NCI-H1105 (cell line): ENCODE measurements around the gene TMTC2.
"Not testable (repeated sequence)": the region's sequence is repeated elsewhere in the genome, so short reads cannot be mapped to it uniquely, and the experiment has no call there.

Experiments used
- DNase-seq: peaks from one replicate; lab custom pipeline; 2025; lab: John Stamatoyannopoulos, UW

The TMTC2 gene

DNA sequence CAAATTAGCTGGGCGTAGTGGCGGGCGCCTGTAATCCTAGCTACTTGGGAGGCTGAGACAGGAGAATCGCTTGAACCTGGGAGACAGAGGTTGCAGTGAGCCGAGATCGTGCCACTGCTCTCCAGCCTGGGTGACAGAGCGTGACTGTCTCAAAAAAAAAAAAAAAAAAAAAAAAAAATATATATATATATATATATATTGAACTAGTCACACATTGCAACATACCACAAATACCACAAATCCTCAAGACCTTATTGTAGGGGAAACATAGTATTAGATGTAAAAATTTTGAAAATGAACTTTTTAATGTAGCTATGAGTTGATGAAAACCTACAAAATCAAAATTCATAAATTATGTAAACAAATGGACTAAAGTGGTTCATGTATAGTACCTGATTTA, 158.4 kb downstream of the TMTC2 start:
- not testable (repeated sequence) for DNase-seq

DNA sequence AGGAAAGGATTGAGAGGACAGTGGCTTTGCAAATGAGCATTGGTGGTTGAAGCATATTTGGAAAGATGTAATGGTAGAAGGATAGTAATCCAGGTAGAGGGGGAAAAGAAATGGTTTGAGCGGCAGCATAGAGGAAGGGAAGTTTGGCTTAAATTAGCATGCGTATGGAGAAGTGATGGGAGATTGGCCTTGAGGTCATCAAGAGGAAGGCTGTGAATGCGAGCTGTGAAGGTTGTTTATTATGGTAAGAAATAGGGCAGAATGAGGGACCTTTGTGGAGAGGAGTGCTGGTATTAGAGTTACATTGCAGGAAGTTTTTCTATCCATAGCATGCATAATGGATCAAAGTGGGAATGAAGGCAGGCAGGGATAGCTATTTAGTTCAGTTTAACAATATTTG, 162.1 kb downstream of the TMTC2 start:
- DNase-seq, result no peak

DNA sequence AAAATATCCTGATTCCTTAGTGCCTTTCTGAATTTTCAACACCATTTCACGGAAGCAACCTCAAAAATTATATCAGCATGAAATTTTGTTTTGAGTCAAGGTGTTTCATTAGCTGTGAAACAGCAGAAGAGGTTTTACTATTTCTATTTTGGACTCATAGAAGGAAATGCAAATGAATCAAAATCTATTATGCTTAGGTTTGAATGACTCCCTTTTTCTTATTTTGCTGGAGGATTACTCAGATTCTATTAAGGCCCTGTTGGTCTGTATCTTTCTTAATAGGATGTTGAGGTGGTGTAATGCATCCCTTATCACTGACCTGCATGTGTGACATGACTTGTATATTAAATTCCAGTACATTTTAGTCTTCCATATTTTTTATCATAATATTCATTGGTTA, 165.8 kb downstream of the TMTC2 start:
- DNase-seq, result no peak

DNA sequence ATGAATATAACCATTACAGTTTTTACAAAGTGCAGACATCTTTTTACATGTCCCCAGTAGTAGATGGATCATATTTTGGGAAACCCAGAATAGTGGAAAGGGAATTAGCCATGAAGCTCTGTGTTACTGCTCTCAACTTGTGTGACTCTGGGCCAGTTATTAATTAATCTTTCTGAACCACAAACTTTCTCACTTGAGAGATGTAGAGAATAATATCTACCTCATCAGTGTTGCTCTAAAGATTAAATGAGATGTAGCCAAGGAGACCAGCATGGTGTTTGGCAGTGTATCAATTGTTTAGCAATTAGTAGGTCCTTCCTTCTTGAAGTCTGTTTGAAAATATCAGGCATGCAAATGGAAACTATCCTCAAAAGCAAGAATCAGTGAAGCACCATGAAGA, 169.2 kb downstream of the TMTC2 start:
- DNase-seq, result no peak

DNA sequence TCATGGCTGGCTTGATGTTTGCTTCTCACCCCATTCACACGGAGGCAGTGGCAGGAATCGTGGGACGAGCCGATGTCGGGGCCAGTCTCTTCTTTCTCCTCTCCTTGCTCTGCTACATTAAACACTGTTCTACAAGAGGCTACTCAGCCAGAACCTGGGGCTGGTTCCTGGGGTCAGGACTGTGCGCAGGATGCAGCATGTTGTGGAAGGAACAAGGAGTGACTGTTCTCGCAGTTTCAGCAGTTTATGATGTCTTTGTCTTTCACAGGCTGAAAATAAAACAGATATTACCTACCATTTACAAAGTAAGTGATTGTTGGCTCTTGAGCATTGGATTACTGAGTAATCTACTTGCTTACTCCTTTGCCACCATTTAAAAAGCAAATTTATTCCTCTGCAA, 170.6 kb downstream of the TMTC2 start:
- DNase-seq, result no peak

DNA sequence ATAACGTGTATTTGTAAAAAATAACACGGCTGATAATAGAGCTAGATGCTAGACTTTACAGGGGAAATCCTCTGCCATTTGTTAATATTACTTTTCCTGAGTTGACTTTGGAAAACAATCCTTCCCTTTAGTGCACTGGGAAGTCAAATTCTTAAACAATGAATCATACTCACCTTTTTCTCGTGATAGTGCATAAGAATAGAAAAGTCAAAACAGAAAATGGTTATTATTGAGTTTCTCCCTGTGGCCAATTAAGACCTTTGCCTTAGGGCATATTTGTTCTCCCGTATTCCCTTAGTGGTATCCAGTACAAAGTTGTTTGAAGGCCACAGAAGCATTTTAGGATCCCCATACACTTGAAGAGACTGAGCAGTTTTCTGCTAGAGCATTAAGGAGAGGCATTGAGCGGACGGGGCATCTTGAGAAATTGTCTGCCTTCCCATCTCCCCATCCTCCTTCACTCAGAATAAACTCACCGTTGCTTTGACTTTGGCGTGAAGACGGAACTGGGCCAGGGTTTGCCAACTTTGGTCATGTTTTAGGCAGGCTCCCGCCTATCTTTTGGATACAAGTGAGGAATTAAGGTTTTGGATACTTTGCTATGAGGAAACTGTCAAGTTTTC, 171.3 kb downstream of the TMTC2 start:
- no peak for DNase-seq

DNA sequence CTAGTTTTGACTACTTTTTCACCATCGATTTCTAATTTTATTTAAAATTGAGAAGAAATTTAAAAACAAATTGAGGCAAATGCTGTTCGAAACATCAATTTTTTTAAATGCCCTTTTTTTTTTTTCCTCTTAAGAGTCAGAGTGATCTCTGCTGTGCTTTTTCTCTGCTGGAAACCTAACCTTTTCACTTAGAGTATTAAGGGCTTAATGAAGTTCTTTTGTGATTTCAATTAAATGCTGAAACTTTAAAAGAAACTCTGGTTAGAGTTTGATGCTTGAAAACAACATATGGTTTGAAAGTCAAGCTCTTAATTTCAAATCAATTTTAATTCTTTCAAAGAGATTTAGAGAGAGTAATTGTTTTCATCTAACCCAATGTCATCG, 171.8 kb downstream of the TMTC2 start:
- no peak for DNase-seq

DNA sequence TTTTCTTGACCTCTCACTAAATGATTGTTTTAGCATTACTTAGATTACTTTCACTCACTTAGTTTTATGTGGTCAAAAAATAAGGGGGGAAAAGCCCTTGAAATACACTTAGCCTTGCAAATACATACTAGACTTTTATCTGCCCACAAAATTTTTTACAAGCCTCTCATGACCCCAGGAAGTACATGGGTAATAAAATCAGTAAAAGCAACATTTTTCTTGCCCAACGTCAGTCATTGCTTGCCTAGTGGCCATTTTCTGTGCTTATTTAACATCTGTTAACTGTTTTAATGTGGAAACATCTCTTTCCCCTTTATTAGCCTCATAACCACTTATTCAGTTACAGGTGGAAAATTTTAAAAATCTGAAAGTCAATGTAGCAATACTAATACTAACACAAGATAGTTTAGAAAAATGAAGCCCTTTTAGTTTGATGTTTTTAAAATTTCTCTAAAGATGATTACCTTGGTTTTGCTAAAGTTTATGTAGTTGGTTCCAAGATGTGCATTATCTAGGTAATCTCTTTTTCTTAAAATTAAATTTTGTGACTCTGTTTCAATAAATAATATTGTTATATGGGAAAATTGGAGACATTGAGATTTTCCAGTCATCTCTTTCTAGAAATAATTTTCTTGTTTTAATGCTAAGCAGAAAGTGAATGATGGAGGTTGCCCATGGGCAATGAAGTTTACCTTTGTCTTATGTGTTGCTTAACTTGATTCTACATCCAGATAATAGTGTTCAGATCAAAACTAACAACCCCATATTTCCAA, 175.5 kb downstream of the TMTC2 start:
- no peak for DNase-seq

DNA sequence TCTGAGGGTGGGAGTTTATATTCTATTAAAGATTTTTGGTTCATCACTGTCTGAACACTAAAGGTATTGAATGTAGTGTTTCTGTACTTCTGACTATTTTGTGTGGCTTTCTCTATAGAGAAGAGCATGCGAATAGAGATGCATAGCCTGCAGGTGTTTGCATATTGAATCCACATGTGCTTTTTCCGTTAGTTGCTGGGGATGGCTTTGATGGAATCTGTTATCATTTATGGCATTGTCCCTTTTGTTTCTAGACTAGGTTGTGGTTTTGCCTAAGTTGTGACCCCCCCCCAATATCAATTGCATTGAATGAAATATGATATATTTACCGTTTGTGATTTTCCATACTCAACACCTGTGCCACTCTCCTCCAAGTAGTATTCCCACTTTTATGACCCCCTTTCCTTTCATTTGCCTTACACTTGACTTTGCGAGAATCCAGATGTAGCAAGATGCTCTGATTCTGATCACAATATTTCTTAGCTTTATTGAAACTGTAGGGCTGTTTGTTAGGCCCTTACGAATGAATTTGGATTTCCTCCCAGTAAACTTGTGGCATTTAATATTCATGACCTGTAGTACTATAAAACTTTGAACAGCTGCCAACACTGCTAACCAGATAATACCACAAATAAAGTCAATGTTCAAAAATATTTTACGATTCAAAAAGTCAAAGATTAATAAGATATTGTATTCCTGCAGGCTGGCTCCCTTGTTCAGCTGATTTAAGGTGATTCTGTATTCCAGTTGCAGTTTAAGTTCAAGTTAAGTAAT, 176.4 kb downstream of the TMTC2 start:
- DNase-seq, result no peak

DNA sequence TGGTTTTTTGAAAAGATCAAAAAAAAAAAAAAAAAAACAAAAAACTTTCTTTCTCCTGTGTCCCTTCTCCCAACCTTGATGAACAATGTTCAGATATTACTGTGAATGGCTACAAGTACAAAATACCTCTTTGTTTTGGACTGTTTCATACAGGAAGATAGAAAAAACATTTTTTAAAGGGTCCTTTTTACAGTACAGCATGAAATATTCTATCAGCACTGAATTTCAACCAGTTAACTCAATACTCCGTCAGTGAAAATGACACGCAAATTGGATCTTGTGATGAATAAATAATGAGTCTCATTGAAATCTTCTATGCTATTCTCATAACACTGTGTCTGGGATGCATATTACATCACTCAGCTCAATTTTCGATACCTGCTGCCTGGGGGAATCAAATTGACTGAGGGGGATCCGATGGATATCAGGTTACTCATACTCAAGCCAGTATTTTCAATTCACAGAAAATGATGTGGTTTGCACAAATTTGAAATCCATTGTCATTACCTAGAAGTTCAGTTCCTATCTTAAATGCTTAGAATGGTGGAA, 179.6 kb downstream of the TMTC2 start:
- peak; percentile 14 for DNase-seq

DNA sequence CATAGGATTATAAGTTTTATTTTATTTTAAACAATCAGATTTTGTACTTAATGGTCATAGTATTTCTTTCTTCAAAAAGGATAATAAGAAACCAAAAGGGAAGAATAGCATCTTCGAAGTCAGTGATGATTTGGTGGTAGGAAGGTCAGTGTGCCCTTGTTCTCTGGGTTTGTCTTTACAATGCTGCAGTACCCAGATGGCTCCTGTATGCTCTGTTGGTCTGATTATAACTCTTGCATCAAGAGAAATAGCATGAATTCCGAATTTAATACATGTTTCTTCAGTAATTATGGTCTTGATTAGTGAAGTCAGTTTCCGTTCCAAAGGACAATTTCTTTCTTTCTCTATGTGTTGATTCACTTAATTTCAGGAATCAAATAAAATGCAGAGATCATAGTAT, 180.2 kb downstream of the TMTC2 start:
- DNase-seq, result no peak

DNA sequence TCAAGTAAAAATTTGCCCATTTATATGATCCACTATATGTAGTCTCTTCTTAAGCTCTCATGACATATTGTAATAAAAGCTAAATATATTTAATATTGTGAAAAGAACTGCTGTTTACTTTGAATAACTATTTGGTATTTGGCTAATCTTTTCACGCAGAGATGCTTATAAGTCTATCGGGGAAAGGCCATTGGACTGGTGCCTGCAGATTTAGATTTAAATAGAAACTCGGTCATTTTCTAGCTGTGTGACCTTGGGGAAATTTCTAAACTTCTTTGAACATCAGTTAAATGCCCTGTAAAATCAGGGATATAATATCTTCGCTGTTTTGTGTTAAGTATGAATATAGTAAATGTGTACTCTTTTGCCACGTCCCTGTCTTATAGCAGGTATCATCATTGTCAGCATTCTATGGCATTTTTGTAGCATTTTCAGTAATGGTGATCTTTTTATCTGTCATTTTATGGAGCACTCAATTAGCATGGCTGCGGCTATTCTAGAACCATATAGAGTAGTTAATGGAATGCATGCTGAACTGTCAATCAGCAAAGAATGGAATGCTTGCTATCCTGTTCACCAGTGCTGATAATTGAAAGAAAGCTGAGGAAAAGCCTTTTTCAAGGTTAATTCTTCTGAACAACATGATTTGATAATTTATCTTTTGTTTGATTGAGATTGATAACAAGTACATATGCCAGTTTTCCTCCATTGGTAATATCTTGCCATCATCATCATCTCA, 181.2 kb downstream of the TMTC2 start:
- DNase-seq, result no peak

DNA sequence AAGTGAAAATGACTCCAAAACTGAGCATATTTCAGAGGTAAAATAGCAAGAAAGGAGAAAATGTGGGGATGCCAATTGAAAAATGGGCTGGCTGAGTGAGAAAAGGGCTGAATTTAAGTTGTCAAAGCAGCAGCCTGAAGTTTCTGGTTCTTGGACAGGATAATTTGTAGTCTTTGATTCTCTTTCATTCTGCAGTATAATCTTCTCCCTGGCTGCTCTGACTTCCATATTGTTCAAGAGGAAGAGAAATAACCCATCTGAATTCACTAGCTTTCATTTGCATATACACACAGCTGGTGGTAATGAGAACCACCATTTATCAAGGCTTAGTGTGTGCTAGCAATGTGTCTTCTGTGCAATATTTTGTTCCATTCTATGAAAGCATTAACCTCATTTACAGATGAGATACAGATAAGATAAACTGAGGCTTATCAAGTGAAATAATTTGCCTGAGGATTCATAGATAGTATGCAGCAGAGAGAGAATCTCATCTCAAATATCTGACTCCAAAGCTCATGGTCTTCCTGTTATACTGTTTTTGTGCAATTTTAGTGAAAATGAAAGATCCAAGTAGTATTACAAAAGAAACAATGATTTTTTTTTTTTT, 184.2 kb downstream of the TMTC2 start:
- no peak for DNase-seq

DNA sequence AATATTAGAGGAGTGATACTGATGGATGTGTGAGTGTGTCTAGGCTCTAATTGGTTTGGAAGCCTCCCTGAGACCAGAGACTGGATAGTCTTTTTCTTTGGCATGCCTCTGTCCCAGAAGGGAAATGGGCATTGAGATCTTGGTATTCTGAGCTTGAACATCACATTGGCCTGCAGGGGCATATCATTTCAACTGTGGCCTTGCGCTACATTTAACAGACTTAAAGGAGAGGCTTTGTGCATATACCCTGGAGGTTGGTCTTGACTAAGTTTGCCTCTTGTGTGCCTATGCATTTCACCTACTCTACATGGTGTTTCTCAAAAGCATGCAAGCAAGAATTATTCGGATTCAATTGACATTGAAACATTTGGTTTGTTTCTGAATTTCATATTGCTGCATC, 185.4 kb downstream of the TMTC2 start:
- DNase-seq, result no peak

DNA sequence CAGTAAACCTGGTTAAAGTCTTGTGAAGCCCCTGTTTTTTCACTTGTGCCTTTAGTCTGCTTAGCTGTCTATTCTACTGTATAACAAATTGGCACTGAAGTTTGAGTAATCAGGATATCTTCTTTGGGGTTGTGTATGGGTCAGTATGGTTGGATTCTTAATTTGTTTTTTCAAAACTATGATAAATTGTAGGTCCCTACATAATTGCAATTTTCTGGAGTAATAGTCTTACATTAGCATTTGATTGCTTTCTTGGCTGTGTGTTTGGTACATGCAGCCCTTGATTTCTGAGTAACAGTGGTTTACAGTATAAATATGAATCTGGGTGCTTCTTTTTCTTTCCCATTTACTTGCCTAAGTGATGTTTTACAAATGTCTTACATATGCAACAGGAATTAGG, 186.6 kb downstream of the TMTC2 start:
- no peak for DNase-seq

DNA sequence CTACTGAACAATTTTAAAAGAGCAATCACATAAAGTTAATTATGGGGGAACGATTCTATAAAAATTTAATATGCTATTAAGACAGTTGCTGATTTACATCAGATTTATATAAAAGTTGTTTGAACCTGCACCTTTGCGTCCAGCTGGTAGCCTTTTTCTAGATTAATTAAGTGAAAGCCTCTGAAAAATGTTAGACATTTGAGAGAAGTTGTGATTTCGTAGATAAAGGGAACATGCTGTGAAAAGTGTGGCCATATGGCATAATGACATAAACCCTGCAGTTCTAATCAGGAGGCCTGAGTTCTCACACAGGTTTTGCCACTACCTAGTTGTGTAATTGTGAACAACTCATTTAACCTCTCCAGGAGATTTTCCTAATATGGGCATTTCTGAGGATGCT, 187.2 kb downstream of the TMTC2 start:
- no peak for DNase-seq

DNA sequence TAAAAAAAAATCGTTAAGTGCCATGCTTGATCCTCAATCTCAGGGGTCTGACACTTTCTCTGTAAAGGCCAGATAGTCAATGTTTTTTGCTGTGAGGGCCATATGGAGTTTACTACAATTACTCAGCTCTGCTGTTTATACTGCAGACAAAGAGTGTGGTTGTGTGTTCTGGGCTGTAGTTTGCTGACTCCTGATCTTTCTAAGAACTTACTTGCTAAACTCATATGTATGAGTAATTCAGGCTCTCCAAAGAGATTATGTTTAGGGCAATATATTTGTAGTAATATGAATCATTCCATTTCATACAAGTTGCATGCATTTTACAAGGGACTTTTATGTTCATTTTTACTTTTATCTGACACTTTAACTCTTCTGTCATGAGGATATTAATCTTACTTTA, 188.2 kb downstream of the TMTC2 start:
- no peak for DNase-seq

DNA sequence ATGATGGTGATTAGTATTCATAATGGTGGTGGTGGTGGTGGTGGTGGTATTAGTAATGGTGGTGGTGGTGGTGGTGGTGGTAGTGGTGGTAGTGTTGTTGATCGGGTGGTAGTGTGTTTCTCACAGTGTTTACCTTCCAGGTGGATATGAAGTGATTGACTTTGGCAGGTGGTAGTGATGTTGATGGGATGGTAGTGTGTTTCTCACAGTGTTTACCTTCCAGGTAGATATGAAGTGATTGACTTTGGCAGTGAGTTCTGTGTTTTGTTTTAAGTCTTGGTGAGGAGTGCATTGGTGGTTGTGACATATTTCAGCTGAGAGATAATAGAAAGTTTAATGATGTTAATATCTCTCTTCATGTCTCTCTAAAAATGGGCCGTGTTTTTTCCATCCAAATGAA, 189.4 kb downstream of the TMTC2 start:
- DNase-seq, result no peak

DNA sequence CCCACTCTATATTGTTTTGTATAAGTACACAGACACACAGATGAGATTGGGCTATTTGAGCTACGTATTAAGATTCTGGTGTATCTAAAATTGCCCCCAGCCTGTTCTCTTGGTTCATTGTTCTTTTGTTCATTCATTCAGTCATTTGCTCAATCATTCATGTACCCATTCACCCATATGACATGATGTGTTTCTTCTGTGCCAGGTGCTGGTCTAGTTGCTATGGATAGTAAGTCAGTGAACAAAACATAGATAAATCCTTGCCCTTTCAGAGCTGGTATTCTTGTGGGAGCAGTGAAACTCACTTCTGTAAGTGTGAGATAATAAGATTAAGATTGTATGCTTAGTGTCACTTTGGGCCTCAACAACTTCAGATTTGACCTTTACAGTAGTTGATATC, 191.3 kb downstream of the TMTC2 start:
- DNase-seq, result no peak

DNA sequence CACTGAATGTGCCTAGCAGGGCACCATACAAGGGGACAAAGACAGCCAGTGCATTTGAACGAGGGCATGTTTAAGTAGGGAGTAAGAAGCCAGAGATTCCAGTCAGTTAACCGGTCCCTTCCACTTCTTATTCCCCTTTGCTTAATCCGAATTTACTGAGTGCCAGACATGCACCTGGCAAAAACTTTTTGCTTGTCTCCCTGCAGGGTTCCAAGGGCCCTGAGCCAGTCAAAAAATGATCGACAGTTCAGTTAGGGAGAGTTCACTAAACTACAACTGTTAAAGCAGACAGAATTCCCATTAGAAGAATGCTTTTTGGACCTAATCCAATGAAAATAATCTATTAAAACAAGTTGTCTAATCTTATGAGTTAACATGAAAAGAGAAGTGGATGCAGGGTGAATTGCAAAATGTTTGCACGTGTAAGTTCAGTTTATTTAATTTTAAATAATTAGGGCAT, 193.8 kb downstream of the TMTC2 start:
- peak; percentile 38 for DNase-seq
